Activated CD4-positive, CD25-positive, alpha-beta regulatory T cell treated with anti-CD3 and anti-CD28 coated beads, Interleukin-2, amount 50 U/mL, for 24 hours (primary cell): ENCODE data around the gene MRPL48.
"Not testable (repeated sequence)": the region's sequence is repeated elsewhere in the genome, so short reads cannot be mapped to it uniquely, and the experiment has no call there.

Source experiments
- ATAC-seq, 2 donors: fragments of 150-1000 bp; cut with Tn5 transposase; one replicate each; pipeline ENCODE4 v1.10.0; 2021; ENCODE audit warnings: mild to moderate bottlenecking in 1 of 2, moderate library complexity in 1 of 2

MRPL48 gene

GRCh38 chr11:73852049-73852448, 64.4 kb downstream of the MRPL48 start:
- ATAC-seq, result no peak

- no peak for ATAC-seq
Measured at GRCh38 chr11:73854680-73855079, 67.0 kb downstream of the MRPL48 start.

GRCh38 chr11:73856031-73856567, 68.4 kb downstream of the MRPL48 start:
- ATAC-seq, result no peak

- no peak for ATAC-seq
Measured at GRCh38 chr11:73859671-73860070, 72.0 kb downstream of the MRPL48 start.

GRCh38 chr11:73860202-73860601, 72.5 kb downstream of the MRPL48 start:
- no peak for ATAC-seq

GRCh38 chr11:73862986-73863385, 75.3 kb downstream of the MRPL48 start:
- ATAC-seq, result no peak

GRCh38 chr11:73866095-73866579, 78.5 kb downstream of the MRPL48 start:
- no peak for ATAC-seq

GRCh38 chr11:73866586-73866996, 78.9 kb downstream of the MRPL48 start:
- no peak for ATAC-seq

- no peak for ATAC-seq
Measured at GRCh38 chr11:73869332-73869949, 81.8 kb downstream of the MRPL48 start.

GRCh38 chr11:73870261-73870660, 82.6 kb downstream of the MRPL48 start:
- no peak for ATAC-seq

GRCh38 chr11:73872749-73873357, 85.2 kb downstream of the MRPL48 start:
- ATAC-seq, result no peak

- no peak for ATAC-seq
Measured at GRCh38 chr11:73875380-73875779, 87.7 kb downstream of the MRPL48 start.

- ATAC-seq, result no peak
Measured at GRCh38 chr11:73875840-73876239, 88.2 kb downstream of the MRPL48 start.

GRCh38 chr11:73876424-73877310, 89.0 kb downstream of the MRPL48 start, which contains the start of the genes COA4 and PAAF1:
Gene COA4, minus strand, starts transcription at chr11:73876846. Its CDS starts 3,468 bp downstream, at chr11:73873378.
Gene PAAF1, plus strand, starts transcription at chr11:73876999. Its CDS starts 23 bp downstream, at chr11:73877022.
- ATAC-seq, result peak; percentile 98

GRCh38 chr11:73878771-73879170, 91.1 kb downstream of the MRPL48 start:
- ATAC-seq, result no peak

GRCh38 chr11:73880449-73880848, 92.8 kb downstream of the MRPL48 start:
- not testable (repeated sequence) for ATAC-seq

- ATAC-seq, result no peak
Measured at GRCh38 chr11:73883856-73884255, 96.2 kb downstream of the MRPL48 start.

- no peak for ATAC-seq
Measured at GRCh38 chr11:73888244-73888643, 100.6 kb downstream of the MRPL48 start.

GRCh38 chr11:73889019-73889418, 101.3 kb downstream of the MRPL48 start:
- ATAC-seq, result peak; percentile 53 to 64

GRCh38 chr11:73889536-73889935, 101.9 kb downstream of the MRPL48 start:
- ATAC-seq, result no peak

- ATAC-seq, result no peak
Measured at GRCh38 chr11:73893041-73893440, 105.4 kb downstream of the MRPL48 start.

GRCh38 chr11:73894725-73895335, 107.2 kb downstream of the MRPL48 start:
- ATAC-seq, result no peak

GRCh38 chr11:73902303-73902702, 114.6 kb downstream of the MRPL48 start:
- no peak for ATAC-seq
